AG08395 (cell line): ENCODE measurements around the gene ZXDC.

Source experiments
- DNase-seq: peaks from one replicate; pipeline ENCODE4 v3.0.0; 2012; ENCODE audit warnings: mixed read lengths, low spot score

ZXDC gene

DNA sequence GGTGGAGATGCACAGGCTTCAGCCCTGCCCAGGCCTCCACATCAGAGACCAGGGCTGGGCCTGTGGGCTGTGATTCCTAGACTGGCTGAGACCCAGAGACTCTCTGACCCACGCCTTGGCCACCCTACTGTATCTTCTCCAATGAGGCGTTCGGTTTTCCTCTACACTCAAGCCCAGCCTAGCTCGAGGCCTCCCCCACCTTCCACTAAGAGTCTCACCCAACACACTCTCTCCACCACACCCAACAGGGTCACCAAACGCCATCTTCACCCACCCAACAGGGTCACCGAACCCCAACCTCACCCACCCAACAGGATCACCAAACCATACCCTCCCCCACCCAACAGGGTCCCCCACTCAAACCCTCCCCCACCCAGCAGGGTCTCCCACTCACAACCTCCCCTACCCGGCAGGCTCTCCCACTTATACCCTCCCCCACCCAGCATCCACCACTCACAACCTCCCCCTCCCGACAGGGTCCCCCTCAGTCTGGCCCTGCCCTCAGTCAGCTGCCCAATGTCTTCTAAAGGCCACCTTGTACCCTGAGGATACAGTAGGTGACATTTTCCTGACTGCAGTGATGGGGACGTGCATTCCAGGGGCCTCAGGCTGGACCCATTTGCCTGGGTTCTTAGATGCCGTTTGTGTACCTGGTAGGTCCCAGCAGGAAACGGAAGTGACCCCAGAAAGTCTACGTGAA, 60.6 kb downstream of the ZXDC start:
- no peak for DNase-seq

DNA sequence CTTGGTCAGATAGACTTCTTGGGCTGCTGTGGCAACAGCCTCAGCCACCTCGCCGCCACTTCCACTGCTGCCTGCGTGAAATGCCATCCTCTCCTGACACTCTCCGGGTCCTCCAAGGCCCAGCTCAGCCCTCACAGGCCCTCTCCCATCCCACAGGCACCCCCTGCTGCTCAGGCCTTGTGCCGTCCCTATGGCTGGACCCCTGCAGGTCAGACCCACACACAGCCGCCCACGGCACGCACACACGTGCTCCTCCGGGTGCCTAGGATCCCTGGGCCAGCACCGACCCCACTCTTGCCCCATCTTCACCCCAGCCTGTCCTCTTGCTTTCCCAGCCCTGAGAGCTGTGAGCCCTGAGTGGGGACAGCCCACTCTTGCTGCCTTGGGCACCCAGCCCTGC, 61.3 kb downstream of the ZXDC start:
- no peak for DNase-seq

DNA sequence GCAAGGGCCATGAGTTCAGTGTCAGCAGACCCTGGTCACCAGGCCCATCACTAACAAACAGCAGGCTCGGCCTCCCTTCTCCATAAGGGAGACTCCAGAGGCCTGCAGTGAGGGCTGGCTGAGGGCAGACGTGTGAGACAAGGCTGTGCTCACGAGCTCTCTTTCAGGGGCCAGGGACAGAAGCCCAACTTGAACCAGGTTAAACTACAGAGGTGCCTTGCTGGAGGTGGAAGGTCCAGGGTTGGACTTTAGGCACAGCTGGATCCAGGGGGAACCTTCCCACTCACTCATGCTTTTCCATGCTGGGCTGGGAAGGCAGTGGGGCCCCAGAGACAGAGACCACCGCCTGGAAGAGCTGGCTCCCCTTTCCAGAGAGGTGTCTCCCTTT, 62.0 kb downstream of the ZXDC start:
- no peak for DNase-seq

DNA sequence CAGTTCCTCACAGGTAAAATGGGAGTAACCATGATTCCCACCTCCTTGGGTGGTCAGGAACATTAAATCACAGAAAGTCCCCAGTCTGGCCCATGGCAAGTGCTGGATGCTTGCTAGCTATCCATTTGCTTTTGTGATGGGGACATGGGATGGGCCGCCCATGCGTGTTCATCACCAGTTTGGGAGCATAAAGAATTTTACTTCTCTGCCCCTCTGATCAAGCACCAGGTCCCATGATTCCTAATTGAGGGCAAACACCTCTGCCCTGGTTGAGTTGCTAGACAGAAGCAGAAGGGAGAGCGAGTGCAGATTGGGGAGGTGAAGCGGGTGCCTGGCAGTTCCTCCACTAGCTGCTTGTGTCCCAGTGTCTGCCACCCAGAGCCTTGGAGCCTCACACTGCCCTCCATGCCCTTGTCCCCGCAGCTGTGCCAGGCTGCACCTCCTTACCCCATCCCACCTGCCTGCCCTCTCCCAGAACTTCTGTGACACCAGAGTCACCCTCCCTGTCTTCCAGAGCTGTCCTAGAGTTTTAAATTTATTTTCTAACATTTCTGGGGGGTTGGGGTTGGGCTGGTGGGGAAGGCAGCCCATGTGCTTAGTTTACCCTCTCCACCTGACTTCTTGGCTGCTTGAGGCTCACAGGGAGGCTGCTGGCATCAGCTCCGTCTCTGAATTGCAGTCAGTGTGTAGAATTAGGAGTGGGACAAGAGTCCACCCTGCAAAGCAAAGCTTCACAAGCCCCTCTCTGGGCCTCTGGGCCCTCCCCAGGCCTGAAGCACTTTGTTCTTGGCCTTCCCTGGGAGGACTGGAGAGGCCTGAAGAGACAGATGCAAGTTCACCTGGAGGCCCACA, 62.6 kb downstream of the ZXDC start:
- no peak for DNase-seq

DNA sequence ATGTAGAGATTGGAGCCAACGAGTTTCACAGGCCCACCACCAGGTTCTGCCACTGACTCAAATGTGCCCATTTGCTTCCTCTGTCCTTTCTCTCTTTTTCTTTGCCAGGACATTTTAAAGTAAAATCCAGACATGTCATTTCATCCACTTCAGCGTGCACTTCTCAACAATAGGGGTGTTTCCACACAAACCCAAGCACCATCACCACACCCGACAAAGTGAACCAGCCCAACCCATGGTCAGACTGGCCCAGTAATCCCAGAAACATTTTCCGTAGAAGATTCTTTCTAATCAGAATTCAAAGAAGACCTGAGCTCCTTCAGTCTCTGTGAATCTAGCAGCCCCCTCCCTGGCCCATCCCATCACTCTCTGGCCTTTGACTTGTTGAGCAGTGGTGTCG, 67.6 kb downstream of the ZXDC start:
- DNase-seq, result no peak

DNA sequence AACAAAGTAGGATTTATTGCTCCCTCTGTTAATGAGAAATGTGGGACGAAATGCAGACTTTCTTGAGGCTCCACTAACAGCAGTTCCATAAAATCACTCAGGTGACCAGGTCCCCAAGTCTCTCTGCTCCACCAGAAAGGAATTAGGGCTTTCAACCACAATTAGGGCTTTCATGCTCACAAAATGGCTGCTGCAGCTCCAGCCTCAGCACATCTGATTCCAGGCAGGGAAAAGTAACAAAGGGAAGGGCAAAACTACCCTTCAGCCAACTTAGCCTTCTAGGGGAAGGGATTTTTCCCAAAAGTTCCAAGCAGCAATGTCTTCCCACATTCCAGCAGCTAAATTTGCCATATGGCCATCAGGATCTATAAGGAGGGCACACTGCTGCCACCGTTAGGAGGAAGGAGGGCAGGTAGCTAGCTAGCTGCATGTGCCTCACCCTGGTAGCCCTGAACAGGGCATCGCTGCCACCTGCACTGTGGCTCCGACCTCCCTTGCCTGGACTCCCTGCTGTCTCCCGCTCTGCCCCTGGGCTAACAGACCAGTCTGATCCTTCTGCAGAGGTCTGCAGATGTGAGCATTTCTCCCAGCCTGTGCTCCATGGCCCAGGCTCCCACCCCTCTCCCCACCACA, 68.2 kb downstream of the ZXDC start:
- no peak for DNase-seq

DNA sequence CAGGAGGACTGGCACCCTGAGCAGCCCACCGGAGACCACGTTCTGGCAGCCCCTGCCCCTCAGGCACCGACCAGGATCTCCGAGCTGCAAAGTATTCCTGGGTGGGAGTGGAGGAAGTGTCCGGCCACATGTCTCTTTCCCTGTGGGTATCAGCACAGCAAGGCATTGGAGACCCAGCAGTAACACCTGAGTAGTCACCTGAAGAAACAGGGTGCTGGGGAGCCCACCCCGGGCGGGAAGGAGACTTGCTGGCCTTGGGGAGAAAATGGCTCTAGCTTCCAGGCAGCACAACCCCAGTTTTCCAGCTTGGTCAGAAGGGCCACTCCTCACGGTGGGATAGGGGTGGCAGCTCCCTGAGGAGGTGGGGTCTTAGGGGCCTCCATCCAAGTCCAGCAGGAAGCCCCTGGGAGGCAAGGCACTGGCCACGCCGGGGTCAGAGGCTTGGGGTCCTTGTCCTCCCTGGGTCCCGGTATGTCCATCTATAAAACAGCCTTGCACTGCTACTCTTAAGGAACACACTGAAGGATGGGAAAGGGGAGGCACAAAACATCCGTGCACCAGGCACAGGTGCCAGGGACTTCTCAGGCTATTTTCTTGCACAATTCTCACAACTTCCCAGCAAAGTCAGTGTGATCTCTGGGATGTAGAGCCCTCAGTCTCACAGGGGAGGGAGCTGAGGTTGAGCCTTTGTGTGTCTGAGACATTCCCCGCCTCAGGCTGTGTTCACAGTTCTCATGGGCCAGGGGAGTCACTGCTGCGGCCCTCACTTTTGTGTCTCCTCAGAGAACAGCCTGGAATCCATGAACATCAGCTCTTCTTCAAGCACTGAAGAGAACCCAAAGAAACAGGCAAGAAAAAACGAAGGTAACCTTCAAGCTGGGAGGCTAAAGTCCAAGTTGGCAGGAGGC, 69.0 kb downstream of the ZXDC start:
- DNase-seq, result no peak

DNA sequence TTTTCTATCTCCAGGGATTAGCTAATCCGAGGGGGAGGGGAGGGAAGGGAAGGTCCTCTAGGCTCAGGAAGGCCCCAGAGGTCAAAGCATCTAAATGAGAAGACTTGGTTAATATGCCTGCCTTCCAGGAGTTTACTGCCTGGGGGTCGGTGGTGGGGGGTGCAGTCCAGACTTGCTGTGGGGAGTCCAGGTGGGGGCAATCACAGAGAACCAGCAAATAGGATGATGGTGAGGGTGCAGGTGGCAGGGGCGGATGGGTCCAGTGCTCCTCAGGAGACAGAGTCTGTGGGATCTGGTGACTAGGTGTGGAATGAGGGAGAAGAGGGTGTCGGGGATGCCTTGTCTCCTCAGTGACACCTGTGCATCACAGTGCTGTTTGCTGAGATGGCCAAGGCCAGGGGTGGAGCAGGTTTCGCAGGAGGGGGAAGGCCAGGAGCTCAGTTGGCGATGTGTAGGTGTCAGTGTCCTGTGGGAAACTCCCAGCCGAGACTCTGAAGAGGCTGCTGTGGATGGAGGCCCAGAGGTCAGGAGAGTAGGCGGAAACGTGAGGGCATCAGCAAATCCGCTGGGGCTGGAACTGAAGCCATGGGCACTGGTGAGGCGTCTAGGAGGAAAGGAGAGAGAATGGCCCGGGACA, 72.9 kb downstream of the ZXDC start:
- DNase-seq, result no peak

DNA sequence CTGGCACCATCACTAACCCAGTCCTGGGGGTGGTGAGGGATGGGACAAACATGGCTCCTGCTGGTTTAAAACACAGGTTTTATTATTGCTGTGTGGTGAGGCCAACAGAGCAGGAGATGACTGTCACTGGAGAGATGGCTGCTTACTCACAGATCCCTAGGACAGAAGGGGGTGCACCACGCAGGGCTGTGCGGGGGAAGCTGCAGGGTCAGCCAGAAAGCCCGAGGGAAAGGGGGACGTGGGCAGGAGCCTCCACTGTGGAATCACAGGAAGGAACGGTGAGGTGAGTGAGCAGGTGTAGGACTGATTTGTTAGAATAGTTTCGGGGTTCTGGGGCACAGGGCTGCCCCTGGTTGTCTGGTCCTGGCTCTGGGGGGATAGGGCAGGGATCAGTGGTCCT, 73.5 kb downstream of the ZXDC start:
- DNase-seq, result no peak

DNA sequence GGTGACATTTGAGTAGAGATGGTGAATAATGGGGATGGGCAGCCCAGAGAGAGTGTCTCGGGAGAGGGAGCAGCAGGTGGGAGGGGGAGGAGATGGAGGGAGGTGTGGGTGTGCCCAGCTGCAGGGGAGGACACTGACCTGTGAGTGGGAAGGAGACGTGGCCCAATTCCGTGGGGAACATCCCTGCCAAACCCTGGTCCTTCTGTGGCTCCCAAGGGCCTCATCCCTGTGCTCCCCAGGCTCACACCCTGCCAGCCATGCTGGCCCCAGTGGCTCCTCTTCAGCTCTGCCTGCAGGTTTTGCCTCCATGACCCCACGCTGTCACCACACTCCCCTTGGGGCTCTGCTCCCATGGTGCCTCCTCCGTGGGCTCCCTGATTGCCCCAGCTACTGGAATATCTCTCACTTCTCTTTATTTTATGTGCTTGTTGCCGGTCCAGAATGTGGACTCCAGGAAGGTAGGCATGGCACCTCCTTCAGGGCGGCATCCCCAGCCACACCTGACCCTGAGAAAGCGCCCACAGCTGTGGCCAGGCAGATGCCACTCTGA, 74.0 kb downstream of the ZXDC start:
- no peak for DNase-seq

DNA sequence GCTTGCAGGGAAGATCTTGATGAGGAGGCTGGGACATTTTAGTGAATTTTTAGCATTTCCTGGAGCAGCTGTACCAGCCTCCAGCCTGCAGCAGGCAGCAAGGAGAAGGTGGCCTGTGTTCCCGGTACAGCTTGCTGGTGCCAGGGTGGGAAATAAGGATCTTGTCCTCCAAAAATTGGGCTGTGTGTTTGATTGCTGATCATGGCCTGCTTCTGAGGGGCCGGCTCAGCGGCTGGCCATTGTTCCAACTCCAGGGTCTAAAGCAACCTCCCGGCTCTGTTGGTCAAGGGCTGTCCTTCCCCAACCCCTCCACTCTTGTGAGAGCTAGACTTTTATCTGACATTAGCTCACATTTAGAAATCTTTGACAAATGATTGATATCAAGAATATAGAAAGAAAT, 75.9 kb downstream of the ZXDC start:
- DNase-seq, result no peak

DNA sequence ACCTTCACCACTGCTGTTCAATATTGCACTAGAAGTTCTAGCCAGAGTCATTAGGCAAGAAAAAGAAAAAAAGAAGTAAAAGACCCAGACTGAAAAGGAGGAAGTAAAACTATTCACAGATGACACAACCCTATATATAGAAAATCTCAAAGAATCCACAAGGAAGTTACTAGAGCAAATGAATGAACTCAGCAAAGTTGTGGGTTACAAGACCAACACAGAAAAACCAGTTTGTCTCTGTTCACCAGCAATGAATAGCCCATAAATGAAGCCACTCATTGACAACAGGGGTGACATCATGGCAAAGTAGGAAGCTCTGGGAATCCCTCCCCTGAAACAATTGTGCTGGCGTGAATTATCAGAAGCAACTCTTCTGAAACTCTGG, 76.3 kb downstream of the ZXDC start:
- DNase-seq, result no peak

DNA sequence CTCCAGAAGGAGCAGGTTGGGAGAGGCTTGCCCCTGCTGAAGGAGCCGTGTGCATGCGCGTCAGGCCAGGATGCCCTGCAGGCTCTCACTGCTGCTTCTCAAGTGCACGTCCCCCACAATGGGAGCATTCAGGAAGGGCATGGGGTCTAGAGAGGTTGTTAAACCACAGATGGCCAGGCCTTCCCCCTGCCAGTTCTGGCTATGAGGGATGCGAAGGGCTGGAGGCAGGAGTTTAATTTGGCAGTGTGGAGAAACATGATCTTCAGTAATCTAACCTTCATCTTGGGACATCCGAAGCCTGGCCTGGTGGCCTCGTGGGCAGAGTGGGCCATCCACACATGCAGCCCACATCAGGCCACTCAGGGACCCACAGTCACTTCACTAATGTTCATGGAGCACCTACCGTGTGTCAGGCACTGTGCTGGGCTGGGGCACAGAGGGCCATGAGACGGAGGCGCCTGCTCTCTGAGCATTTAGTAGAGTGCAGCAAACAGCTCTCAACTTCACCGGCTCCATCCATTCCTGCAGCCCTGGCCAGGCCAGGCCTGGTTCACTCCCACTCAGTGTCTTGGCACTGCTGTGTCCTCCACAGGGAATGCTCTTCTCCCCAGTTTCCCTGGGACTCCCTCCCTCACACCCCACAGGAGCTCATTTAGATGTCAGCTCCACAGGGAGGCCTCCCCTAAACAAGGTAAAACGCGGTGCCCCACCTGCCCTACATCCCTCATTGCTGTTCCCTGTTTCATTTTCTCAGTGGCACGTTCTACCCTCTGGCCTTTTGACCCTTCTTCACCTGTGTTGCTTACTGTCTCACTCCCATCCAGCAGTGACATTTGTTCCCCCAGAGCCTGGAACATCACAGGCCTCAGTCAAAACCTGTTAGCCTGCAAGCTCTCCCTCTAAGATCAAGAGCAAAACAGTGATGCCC, 77.0 kb downstream of the ZXDC start:
- DNase-seq, result no peak

DNA sequence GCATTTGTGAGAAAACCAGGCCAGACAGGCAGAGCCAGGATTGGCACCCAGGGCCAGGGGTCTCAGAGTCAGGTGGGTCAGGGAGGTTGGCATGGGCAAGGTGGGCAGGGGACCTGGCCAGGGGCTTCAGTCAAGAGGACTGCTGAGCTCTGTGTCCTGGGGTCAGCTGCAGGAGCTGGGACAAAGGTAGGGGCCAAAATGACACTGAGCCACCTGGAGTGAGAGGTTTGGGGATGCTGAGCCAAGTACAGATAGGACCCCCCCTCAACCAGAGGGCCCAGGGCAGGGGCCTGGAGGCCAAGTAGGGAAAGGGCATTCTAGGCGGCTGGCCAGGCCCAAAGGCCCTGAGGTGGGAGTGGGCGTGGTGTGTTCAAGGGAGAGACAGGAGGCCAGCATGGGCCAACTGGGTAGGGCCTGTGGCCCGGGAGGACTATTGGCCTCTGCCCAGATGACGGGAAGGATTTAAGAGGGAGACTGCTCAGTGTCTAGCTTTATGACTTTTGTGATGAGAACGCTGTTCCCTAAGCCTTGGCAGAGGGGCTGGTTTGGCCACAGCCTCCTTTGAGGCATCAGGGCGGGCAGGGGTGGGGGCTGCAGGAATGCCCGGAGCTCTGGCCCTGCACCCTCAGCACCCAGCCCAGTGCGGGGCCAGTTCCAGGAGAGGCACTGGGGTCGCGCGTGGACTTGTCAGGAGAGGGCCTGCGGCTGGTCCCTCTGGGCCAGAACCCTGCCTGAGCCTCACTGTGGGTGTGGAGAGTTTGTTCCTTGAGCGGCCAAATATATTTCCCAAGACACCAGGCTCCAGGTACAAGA, 77.9 kb downstream of the ZXDC start:
- no peak for DNase-seq

DNA sequence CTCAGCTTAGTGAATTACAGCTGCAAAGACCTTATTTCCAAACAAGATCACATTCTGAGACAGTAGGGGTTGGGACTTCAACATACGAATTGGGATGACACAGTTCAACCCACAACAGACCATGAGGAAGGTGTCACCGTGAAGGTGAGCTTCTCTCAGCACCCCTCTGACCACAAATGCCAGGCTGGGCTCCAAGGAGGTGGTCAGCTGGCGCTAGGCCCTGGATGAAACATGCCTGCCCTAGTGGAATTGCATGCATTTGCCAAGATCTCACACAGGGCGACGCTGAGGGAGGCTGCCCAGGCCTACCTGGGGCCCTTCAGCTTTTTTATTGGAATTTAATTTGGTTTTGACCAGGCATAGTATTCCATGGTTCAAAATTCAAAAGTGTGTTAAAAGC, 79.2 kb downstream of the ZXDC start:
- DNase-seq, result no peak

DNA sequence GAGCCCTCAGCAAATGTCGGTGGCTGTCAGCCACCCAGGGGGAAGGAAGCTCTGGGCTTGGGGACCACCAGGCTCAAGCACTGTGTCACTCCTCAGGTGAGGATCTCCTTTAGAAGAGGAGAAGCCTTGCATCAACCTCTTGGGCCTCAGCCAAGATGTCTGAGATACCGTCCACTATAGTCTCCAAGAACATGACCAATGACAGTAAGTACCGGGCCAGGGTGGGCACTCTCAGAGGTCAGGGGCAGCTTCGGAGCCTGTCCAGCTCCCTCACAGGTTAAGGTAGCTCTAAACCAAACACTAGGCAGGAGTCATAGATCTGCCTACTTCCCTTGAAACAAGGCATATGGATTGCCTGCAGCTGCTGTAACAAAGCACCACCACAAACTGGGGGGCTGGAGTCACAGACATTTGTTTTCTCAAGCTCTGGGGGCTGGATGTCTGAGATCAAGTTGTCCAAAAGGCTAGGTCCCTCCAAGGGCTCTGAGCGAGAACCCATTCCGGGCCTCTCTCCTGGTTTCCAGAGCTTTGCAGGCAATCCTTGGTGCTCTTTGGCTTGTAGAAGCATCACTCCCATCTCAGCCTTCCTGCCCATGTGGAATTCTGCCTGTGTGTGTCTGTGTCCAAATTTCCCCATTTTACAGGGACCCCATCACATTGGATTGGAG, 79.7 kb downstream of the ZXDC start:
- no peak for DNase-seq

DNA sequence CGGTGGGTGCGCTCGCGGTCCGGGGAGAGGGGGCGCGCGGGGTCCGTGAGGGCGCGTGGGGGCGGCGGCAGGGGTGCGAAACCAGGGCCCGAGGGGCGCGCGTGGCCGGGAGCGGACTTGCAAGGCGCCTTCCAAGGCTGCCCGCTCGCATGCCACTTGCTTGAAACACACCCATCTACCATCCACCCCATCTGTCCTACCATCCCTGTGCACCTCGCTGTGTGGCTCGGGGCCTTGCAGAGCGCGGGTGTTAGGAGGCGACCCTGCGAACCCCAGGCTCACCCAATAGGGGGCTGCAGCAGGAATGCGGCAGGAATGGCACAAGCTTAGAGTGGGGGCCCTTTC, 80.7 kb downstream of the ZXDC start:
- DNase-seq, result no peak

DNA sequence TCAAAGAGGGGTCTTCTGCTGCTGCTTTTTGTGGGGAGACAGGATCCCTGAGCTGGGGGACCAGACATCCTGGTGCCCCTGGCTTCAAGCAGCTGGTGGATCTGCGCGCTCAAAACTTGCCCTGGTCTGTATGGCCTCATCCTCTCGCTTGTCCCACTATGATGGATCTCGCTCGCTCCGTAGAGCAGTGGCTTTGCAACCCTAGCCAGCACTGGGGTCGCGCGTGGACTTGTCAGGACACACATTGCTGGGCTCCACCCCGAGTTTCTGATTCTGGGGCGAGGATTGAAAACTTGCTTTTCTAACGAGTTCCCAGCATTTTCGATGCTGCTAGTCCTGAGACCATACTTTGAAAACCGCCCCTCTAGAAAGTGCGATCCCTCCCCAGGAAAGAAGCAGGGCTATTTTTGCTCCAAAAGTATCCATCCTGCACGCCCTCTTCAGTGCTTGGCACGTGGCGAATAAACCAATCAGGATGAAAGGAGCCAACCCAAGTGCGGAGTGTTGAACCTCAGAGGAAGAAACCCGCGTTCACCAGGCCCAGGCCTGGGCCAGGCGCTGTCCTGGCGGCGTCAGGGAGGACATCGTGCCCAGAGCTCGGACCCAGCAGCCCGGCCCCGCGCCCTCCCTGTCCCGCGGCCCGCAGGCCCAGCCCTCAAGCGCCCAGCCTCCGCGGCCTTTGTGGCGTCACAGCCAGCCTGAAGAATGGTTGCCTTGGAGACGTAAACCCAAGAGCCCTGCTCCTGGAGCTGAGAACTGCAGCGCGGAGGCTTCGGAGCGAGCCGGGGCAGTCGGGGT, 81.3 kb downstream of the ZXDC start, which contains the start of gene CFAP100:
Gene CFAP100 (plus strand): TSS at position 731 of the 798 bp plus-strand sequence. CDS start 1,092 bp downstream, outside the sequence.
- peak; percentile 27 for DNase-seq
